A673 (cell line): ENCODE results near the gene B3GALT6.

Experiments used
- CTCF ChIP-seq: fragments of 300-800, 200-600 bp; sonication (generic); conservative IDR thresholded peaks from 2 replicates; pipeline ENCODE4 v1.5.1; 2017; ENCODE audit warnings: low read depth, mild to moderate bottlenecking, antibody characterized with exemption, low read length, moderate library complexity, mixed read lengths
- EZH2 ChIP-seq: fragments of 200-600 bp; sonication (generic); IDR thresholded peaks from 2 replicates; pipeline ENCODE4 v1.6.1; 2017; ENCODE audit warnings: borderline replicate concordance, low read depth, mild to moderate bottlenecking, mixed read lengths, antibody characterized with exemption, low read length; ENCODE audit not compliant: poor library complexity, severe bottlenecking

GRCh38 chr1:1243266-1243660 is 11.2 kb downstream of the B3GALT6 start:
- TF ChIP-seq EZH2 = no peak
- TF ChIP-seq CTCF = no peak
